NB4 (cell line): Measurements from ENCODE around the gene DCTN5.

Source experiments
- MAX ChIP-seq: IDR thresholded peaks from 2 replicates; pipeline ENCODE4 v1.6.1; 2011; ENCODE audit warnings: low read depth, low read length
- TF ChIP-seq, protein P1 (sequence below): IDR thresholded peaks from one replicate; pipeline ENCODE4 v1.5.1; 2012; ENCODE audit warnings: low read depth, low read length

DNA sequence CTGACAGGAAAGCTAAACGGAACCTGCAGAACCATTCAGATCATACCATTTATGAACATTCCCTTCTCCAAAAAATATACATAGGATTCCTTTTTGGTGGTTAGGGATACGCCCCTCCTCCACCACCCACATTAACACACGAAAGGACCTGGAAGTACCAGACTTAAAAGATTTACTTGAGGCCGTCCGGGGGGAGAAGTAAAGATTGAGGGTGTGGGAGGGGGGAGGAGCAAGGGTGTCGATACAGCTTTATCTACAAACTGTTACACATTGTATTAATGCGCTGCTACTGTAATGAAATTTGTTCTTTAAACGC is 693 bp upstream of the DCTN5 start:
- TF ChIP-seq, protein P1, sequence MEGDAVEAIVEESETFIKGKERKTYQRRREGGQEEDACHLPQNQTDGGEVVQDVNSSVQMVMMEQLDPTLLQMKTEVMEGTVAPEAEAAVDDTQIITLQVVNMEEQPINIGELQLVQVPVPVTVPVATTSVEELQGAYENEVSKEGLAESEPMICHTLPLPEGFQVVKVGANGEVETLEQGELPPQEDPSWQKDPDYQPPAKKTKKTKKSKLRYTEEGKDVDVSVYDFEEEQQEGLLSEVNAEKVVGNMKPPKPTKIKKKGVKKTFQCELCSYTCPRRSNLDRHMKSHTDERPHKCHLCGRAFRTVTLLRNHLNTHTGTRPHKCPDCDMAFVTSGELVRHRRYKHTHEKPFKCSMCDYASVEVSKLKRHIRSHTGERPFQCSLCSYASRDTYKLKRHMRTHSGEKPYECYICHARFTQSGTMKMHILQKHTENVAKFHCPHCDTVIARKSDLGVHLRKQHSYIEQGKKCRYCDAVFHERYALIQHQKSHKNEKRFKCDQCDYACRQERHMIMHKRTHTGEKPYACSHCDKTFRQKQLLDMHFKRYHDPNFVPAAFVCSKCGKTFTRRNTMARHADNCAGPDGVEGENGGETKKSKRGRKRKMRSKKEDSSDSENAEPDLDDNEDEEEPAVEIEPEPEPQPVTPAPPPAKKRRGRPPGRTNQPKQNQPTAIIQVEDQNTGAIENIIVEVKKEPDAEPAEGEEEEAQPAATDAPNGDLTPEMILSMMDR = no peak
- no peak for TF ChIP-seq MAX
